SK-N-SH (cell line): ENCODE data around the gene SNRNP200.

ENCODE experiments used
- CTCF ChIP-seq: fragments of 200-600 bp; sonication (generic); IDR thresholded peaks from 2 replicates; pipeline ENCODE4 v1.6.1; 2017; ENCODE audit warnings: antibody characterized with exemption, mild to moderate bottlenecking, moderate library complexity
- EP300 ChIP-seq, 2 experiments: IDR thresholded peaks; 2 replicates each; pipeline versions ENCODE4 v1.4.0 to v1.6.1; 2012; ENCODE audit warnings: borderline replicate concordance in 1 of 2, low read depth in 1 of 2, low read length in 1 of 2
- GABPA ChIP-seq: IDR thresholded peaks from 2 replicates; pipeline ENCODE4 v1.4.0; 2012; ENCODE audit warnings: low read depth, mild to moderate bottlenecking

- TF ChIP-seq EP300 (IDR thresholded peaks at IDR 0.05; ENCODE audit: borderline replicate concordance in 1 of 2, low read depth in 1 of 2, low read length in 1 of 2) (no peak), CTCF (no peak), GABPA (no peak)
These were observed 33.4 kb downstream of the SNRNP200 start for GRCh38 chr2:96271995-96272394.
